H1 (cell line): ENCODE measurements around the gene SYK. TPM values are rescaled to one million over a fixed set of nuclear protein-coding genes. Genes with fewer than 3 reads are reported as not detected.
A peak's percentile ranks its signal among the peaks of the same experiment; 100 is the strongest.

Experiments used
- CTCF ChIA-PET: fragments of 300-600 bp; sonication (Branson Sonifier 250); formaldehyde crosslinking; loops from one replicate; lab custom pipeline; 2021; ENCODE audit not compliant: partially characterized antibody; lab: Charles Lee
- POLR2A ChIA-PET: fragments of 300-600 bp; sonication (Branson Sonifier 250); formaldehyde crosslinking; loops from one replicate; lab custom pipeline; 2021; ENCODE audit warnings: inconsistent platforms; ENCODE audit not compliant: partially characterized antibody; lab: Charles Lee
- DNase-seq, 2 experiments: peaks; one replicate each; pipeline versions ENCODE4 v3.0.0 to v3.0.0-alpha.2; 2010 to 2022; ENCODE audit warnings: low spot score in 2 of 2, low read depth in 1 of 2, mixed read lengths in 1 of 2
- FAIRE-seq: peaks from 2 replicates; lab custom pipeline; 2011; peaks lifted over from hg19 to GRCh38; lab: Jason Lieb, UNC
- H2AFZ ChIP-seq: 2 replicates; pipeline ENCODE4 v1.8.1; 2012; ENCODE audit warnings: low read length, inconsistent platforms
- H2AK5ac ChIP-seq: 2 replicates; pipeline ENCODE4 v1.6.1; 2013; ENCODE audit warnings: low read depth, low read length
- H2BK120ac ChIP-seq: replicated peaks from 2 replicates; pipeline ENCODE3; 2013; ENCODE audit warnings: low read depth, low read length, inconsistent platforms
- H2BK12ac ChIP-seq: 2 replicates; pipeline ENCODE4 v1.6.1; 2013; ENCODE audit warnings: low read depth, low read length
- H2BK15ac ChIP-seq: 2 replicates; pipeline ENCODE4 v1.6.1; 2013; ENCODE audit warnings: low read length
- H2BK20ac ChIP-seq: 2 replicates; pipeline ENCODE4 v1.6.1; 2013; ENCODE audit warnings: low read length
- H2BK5ac ChIP-seq: 2 replicates; pipeline ENCODE4 v1.6.1; 2013; ENCODE audit warnings: low read depth, low read length
- H3K14ac ChIP-seq: 2 replicates; pipeline ENCODE4 v1.6.1; 2013; ENCODE audit warnings: inconsistent platforms; ENCODE audit not compliant: insufficient read length
- H3K18ac ChIP-seq: 2 replicates; pipeline ENCODE4 v1.6.1; 2013; ENCODE audit warnings: low read length; ENCODE audit errors: extremely low read depth
- H3K23ac ChIP-seq: 2 replicates; pipeline ENCODE4 v1.6.1; 2013; ENCODE audit warnings: inconsistent platforms; ENCODE audit not compliant: insufficient read length
- H3K23me2 ChIP-seq: 2 replicates; pipeline ENCODE4 v1.6.1; 2013; ENCODE audit warnings: low read depth, low read length
- H3K27ac ChIP-seq: 2 replicates; pipeline ENCODE4 v1.6.1; 2011; ENCODE audit warnings: low read depth, low read length, inconsistent platforms
- H3K27me3 ChIP-seq, 4 experiments: replicated peaks in 1 of 4; 1 replicate in 1 of 4; 2 replicates in 3 of 4; pipeline versions ENCODE4 v1.6.1 to v1.8.1; 2011 to 2013; ENCODE audit warnings: low read length in 3 of 4, mild to moderate bottlenecking in 3 of 4, inconsistent platforms in 2 of 4, mixed read lengths in 2 of 4, moderate library complexity in 1 of 4; ENCODE audit not compliant: control insufficient read depth in 3 of 4, insufficient read depth in 3 of 4; ENCODE audit errors: extremely low read depth in 1 of 4
- H3K36me3 ChIP-seq, 4 experiments: 2 replicates each; pipeline versions ENCODE4 v1.6.1 to v1.8.1; 2011 to 2013; ENCODE audit warnings: mild to moderate bottlenecking in 4 of 4, low read length in 3 of 4, moderate library complexity in 2 of 4, control low read depth in 1 of 4, inconsistent platforms in 1 of 4; ENCODE audit not compliant: insufficient read depth in 4 of 4, control insufficient read depth in 2 of 4
- H3K4ac ChIP-seq: replicated peaks from 2 replicates; pipeline ENCODE3; 2013; ENCODE audit warnings: low read length, low read depth, mixed read lengths, inconsistent platforms; ENCODE audit not compliant: insufficient read length
- H3K4me1 ChIP-seq, 4 experiments: replicated peaks in 1 of 4; 1 replicate in 1 of 4; 2 replicates in 3 of 4; pipeline versions ENCODE4 v1.6.1 to v1.8.1; 2011 to 2013; ENCODE audit warnings: low read length in 3 of 4, inconsistent platforms in 2 of 4, mixed read lengths in 1 of 4; ENCODE audit not compliant: insufficient read depth in 4 of 4, control insufficient read depth in 3 of 4
- H3K4me2 ChIP-seq, 2 experiments: 2 replicates each; pipeline versions ENCODE4 v1.6.1 to v1.8.1; 2011 to 2013; ENCODE audit warnings: low read depth in 2 of 2, low read length in 2 of 2, control low read depth in 1 of 2, inconsistent platforms in 1 of 2, mild to moderate bottlenecking in 1 of 2; ENCODE audit not compliant: insufficient read depth in 1 of 2
- H3K4me3 ChIP-seq, 4 experiments: fragments of 200-600, 300-600 bp in 1 of 4; sonication (generic), shearing (Covaris generic), sonication (Bioruptor Twin) in 1 of 4; 2 replicates each; pipeline versions ENCODE4 v1.5.1 to v1.8.1; 2011 to 2016; ENCODE audit warnings: low read length in 4 of 4, low read depth in 3 of 4, control low read depth in 2 of 4, inconsistent platforms in 2 of 4, mild to moderate bottlenecking in 2 of 4, mixed read lengths in 1 of 4, moderate library complexity in 1 of 4; ENCODE audit not compliant: insufficient read depth in 2 of 4; ENCODE audit errors: extremely low read depth in 1 of 4
- H3K56ac ChIP-seq: replicated peaks from 2 replicates; pipeline ENCODE3; 2013; ENCODE audit warnings: low read depth, mild to moderate bottlenecking, mixed read lengths, low read length, inconsistent platforms; ENCODE audit not compliant: insufficient read length
- H3K79me1 ChIP-seq: 2 replicates; pipeline ENCODE4 v1.6.1; 2013; ENCODE audit warnings: low read depth, low read length, control low read depth
- H3K79me2 ChIP-seq, 2 experiments: 2 replicates each; pipeline versions ENCODE4 v1.6.1 to v1.8.1; 2012 to 2013; ENCODE audit warnings: low read length in 2 of 2, mild to moderate bottlenecking in 2 of 2, inconsistent platforms in 1 of 2; ENCODE audit not compliant: insufficient read depth in 2 of 2, control insufficient read depth in 1 of 2
- H3K9ac ChIP-seq, 4 experiments: replicated peaks in 1 of 4; 1 replicate in 1 of 4; 2 replicates in 3 of 4; pipeline versions ENCODE4 v1.6.1 to v1.8.1; 2011 to 2013; ENCODE audit warnings: low read depth in 3 of 4, low read length in 3 of 4, control low read depth in 2 of 4, mild to moderate bottlenecking in 2 of 4, moderate library complexity in 2 of 4, inconsistent platforms in 1 of 4; ENCODE audit errors: extremely low read depth in 1 of 4
- H3K9me3 ChIP-seq, 2 experiments: 2 replicates each; pipeline versions ENCODE4 v1.6.1 to v1.8.1; 2012 to 2013; ENCODE audit warnings: mild to moderate bottlenecking in 2 of 2, moderate library complexity in 2 of 2, control low read depth in 1 of 2, inconsistent platforms in 1 of 2, low read depth in 1 of 2, low read length in 1 of 2, mixed read lengths in 1 of 2; ENCODE audit not compliant: insufficient read depth in 2 of 2
- H4K20me1 ChIP-seq, 2 experiments: replicated peaks in 1 of 2; 2 replicates each; pipeline versions ENCODE3 to v1.8.1; 2011 to 2013; ENCODE audit warnings: inconsistent platforms in 2 of 2, low read length in 2 of 2, mild to moderate bottlenecking in 1 of 2; ENCODE audit not compliant: insufficient read depth in 2 of 2, control insufficient read depth in 1 of 2
- H4K5ac ChIP-seq: 2 replicates; pipeline ENCODE4 v1.6.1; 2013; ENCODE audit warnings: low read length, low read depth, mixed read lengths, inconsistent platforms; ENCODE audit not compliant: insufficient read length
- H4K8ac ChIP-seq: 2 replicates; pipeline ENCODE4 v1.8.0; 2013; ENCODE audit warnings: mild to moderate bottlenecking, moderate library complexity, low read length, inconsistent platforms; ENCODE audit not compliant: insufficient read depth; ENCODE audit errors: extremely low read depth
- H4K91ac ChIP-seq: replicated peaks from 2 replicates; pipeline ENCODE3; 2013; ENCODE audit warnings: low read length, mixed read lengths, inconsistent platforms; ENCODE audit not compliant: insufficient read length
- CTCF ChIP-seq, 3 experiments: IDR thresholded peaks; 1 replicate in 2 of 3; 2 replicates in 1 of 3; pipeline versions ENCODE4 v1.5.1 to v1.6.1; 2011; ENCODE audit warnings: low read length in 3 of 3, mild to moderate bottlenecking in 3 of 3, inconsistent platforms in 2 of 3, low read depth in 1 of 3, moderate library complexity in 1 of 3; ENCODE audit not compliant: insufficient read depth in 1 of 3; ENCODE audit errors: control extremely low read depth in 1 of 3
- JUND ChIP-seq: IDR thresholded peaks from 2 replicates; pipeline ENCODE4 v1.6.1; 2011; ENCODE audit warnings: mild to moderate bottlenecking, improper control_type of control experiment, low read length
- NANOG ChIP-seq: IDR thresholded peaks from 2 replicates; pipeline ENCODE4 v1.6.1; 2011; ENCODE audit warnings: low read length, low read depth, mild to moderate bottlenecking, inconsistent platforms; ENCODE audit not compliant: insufficient read depth, poor library complexity, severe bottlenecking
- SP2 ChIP-seq: IDR thresholded peaks from 2 replicates; pipeline ENCODE4 v1.6.1; 2012; ENCODE audit warnings: mild to moderate bottlenecking, low read length, inconsistent platforms
- SRF ChIP-seq: IDR thresholded peaks from 2 replicates; pipeline ENCODE4 v1.6.1; 2011; ENCODE audit warnings: mild to moderate bottlenecking, low read depth, low read length, moderate library complexity
- WGBS, 2 experiments: shearing (Covaris generic) in 1 of 2; methylation state at CpG; one replicate each; pipeline versions ENCODE4 v1.1.6 to v1.1.7; 2013 to 2015; ENCODE audit warnings: low lambda C conversion rate in 2 of 2, mixed read lengths in 2 of 2, inconsistent platforms in 1 of 2, low coverage in 1 of 2, missing lambda C conversion rate in 1 of 2; ENCODE audit not compliant: insufficient replicate concordance in 2 of 2, insufficient coverage in 1 of 2, insufficient read length in 1 of 2; ENCODE audit errors: extremely low coverage in 1 of 2, missing lambda C conversion rate in 1 of 2; 5-methylcytosine and 5-hydroxymethylcytosine counted together
- polyA plus RNA-seq, 7 experiments: library from polyadenylated mRNA; depleted of rRNA in 3 of 7; stranded (reverse) in 5 of 7; unstranded in 2 of 7; fragments of >200 nt in 5 of 7; fragments of 200-250 nt in 2 of 7; gene quantifications; 1 replicate in 5 of 7; 2 replicates in 1 of 7; 4 replicates in 1 of 7; pipeline versions ENCODE4 v1.2.1 to v1.2.3, GENCODE V29; 2011 to 2013; ENCODE audit warnings: missing spikeins in 2 of 7, mixed read lengths in 2 of 7
- total RNA-seq: library from RNA; stranded (reverse); fragmentation: NEBNext Ultra II Directional; extraction: Animal tissue kit (Norgen Biotek cat#: 25700); gene quantifications from 2 replicates; pipeline ENCODE4 v1.2.1, GENCODE V29; 2021

Gene SYK
- total and polyA plus RNA-seq, 2 of the 8 experiments (the other 6 are each of a cell fraction or from before 2014, with no cell fraction given): 1.5 to 4.4 TPM

- Histone ChIP-seq H4K5ac (no peak overlapping the region), H3K79me1 (no peaks in the 10 kb centered on the region), H4K91ac (no peak overlapping the region), H2BK5ac (no peak overlapping the region), H3K23ac (no peak overlapping the region), H2BK120ac (no peak overlapping the region), H3K36me3 (no peaks in the 10 kb centered on the region), H2BK15ac (no peak overlapping the region), H3K56ac (no peak overlapping the region), H3K9ac (no peak overlapping the region), H3K23me2 (no peaks in the 10 kb centered on the region), H3K4me3 (no peak overlapping the region), H3K27me3 (no peaks in the 10 kb centered on the region), H4K8ac (no peak overlapping the region), H3K4ac (no peak overlapping the region), H2AK5ac (no peak overlapping the region), H3K79me2 (no peaks in the 10 kb centered on the region), H3K4me2 (no peak overlapping the region), H2BK20ac (no peak overlapping the region), H3K18ac (no peak overlapping the region), H4K20me1 (no peaks in the 10 kb centered on the region), H3K9me3 (no peaks in the 10 kb centered on the region), H3K4me1 (no peaks in the 10 kb centered on the region), H2AFZ (no peak overlapping the region), H3K27ac (no peak overlapping the region), H2BK12ac (0 out of 2 replicates have a peak overlapping the region, but pooled peaks have one; percentile 39), H3K14ac (no peak overlapping the region)
- WGBS, 2 experiments: 88% methylated on average over 11 of the region's 14 CpGs; no CpG with 5 or more reads in 1 of the 2 experiments
- DNase-seq (no peak), FAIRE-seq (no peak)
- POLR2A ChIA-PET: no interaction called here
- CTCF ChIA-PET: interaction anchor here (0.6 to 5.7 kb wide), 49 partner anchors 16 to 988 kb away, joined by 3 to 68 read pairs (median 6); no protein-coding TSS in a partner anchor
- no peak for TF ChIP-seq SP2
- TF ChIP-seq SRF: no peak
- no peak for TF ChIP-seq NANOG
- TF ChIP-seq JUND: no peak
- no peak for TF ChIP-seq CTCF (IDR thresholded peaks at IDR 0.05; ENCODE audit: control extremely low read depth in 1 of 3, insufficient read depth in 1 of 3, low read depth in 1 of 3, low read length in 3 of 3)
Measured at GRCh38 chr9:90914196-90914595, 112.6 kb downstream of the SYK start.
